HG02588 (cell line): ENCODE results near the gene ELP5.

Experiments used
- ATAC-seq: cut with Tn5 transposase; IDR thresholded peaks from one replicate; pipeline ENCODE4 v1.9.1; 2021; ENCODE audit warnings: mild to moderate bottlenecking, moderate library complexity; ENCODE audit not compliant: unreplicated experiment

ELP5 gene

GRCh38 chr17:7308625-7309433 lies 56.8 kb downstream of the ELP5 start:
- no peak for ATAC-seq
